D341Med (cell line): ENCODE results near the gene PLPP4.

Experiments
- DNase-seq: peaks from one replicate; pipeline ENCODE4 v3.0.0; 2012; ENCODE audit warnings: low spot score

Gene PLPP4

DNA sequence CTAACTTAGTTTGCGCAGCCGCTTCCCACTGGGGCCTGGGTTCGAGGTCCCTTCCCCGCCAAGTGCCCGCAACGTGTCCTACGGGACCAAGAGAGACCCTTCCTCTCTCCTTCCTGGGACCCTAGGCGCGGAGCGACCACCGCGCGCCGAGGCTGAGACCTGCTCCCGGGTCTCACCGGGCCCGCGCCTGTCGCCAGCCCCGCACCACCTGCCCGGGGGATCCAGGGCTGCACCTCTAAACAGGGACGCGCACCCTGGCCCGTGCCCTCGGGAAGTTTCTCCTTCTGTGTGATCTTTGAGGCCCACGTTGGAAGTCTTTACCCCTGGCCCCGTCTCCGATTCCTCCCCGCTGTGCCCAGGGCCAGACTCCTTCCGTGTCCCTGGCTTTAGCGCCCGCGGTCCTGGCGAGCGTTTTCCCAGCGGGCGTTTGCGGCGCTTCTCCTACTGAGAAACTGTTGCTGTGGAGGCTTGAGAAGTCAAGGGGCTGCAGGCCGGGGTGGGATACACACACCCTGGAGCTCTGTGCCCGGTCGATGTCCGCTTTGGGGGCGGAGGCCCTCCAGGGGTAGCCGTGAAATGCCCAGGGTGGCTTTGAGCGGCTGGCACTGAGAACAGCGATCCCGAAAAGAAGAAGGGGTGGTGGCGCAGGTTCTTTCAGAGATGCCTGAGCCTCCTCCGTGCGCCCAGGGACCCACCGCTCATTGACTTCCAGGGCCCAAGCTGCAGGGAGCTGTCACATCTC is 575 bp downstream of the PLPP4 start:
- DNase-seq = peak; percentile 34

DNA sequence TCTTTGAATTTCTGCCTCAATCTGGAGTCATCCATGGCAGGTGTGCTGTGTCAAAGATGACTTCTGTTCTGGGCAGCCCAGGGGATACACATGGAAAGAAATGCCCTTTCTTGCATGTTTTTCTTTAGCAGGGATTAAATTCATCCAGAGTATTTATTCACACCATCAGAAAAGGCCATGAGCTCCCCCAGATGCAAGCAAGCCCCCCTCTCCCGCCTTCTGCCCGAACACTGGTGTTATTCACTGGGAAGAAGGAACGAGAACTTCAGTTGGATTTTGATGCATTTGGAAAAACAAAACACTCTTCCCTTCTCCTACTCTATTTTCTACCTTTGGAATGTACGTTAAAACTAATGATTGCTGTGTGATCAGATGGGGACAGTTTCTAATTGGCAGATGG is 1.4 kb downstream of the PLPP4 start:
- no peak for DNase-seq

DNA sequence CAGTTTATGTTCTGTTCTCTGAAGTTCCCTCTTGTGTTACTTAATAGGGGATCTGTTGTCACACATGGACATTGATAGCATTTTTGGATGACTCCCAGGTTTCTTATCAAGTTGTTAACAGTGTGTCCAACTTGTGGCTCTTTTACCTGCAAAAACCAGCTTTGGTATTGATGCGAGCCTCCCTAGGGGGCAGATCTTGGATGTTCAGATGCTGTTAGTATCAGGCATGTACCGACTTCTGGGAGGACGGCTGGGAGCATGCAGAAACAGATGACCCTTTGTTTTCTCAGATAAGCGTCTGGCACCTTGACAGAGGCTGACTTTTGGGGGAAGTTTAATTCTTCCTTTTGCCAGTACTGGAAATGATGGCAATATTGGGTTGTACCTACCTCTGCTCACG is 2.2 kb downstream of the PLPP4 start:
- no peak for DNase-seq

DNA sequence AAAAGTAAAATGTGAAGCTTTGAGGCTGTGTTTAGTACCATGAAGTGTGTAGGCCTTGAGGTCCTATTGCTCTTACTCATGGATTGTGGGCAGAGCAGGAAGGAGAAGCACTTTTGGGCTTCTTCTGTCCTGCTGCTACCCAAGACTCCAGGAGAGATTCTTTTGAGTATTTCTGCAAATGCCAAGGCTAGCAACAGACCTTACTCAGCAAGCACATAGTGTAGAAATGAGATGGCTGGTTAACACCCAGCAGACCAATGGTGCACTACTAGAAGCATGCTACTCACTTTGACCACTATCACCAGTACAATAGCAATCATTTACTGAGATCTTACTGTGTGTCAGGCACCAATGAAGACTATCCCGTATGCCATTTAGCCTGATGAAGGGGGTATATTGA is 3.2 kb downstream of the PLPP4 start:
- DNase-seq = no peak

DNA sequence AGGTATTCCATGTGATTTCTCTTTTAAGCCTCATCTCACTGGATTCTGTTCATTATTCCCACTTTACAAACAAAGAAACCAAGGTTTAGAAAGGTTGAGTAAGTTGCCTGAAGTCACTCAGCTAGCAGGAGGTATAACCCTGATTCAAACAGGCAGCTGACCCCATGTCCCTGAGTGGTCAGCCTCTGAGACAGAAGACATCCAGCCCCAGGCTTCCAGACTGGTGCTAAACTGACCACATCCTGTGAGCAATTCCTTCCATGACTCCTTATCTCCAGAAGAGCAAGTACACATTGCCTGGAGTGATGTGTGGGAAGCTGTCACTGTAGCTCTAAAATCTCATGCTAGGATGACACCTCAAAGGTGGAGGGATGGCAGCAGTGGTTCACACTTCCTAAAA is 3.7 kb downstream of the PLPP4 start:
- DNase-seq = no peak

DNA sequence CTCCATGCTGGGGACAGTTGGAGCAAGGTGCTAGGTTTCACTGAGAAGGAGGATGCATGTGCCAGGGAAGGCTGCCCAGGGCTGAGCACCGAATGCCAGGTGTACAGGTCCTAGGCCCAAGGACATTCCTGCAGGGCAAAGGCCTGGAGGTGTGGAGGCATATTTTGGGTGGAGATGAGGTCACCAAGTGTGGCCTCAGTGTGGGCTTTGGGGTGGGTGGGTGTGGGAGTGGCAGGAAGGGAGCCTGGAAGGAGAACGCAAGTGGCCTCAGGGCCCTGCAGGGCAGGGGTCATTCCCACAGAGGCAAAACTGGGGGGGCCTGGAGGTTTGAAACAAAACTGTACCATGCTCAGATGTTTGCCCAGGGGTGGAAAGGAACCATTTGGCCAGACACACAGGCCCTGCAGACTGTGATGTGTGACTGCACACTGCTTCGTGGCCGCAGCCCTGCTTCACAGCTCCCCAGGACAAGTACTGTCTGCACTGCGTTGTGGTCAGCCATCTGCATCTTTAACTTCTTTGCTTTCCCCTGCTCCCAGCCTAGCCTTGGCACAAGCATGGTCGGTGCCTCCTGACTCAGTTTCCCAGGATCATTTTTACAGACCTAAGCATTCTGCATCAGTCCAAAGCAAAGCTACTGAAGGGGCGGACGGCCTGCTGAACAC is 5.1 kb downstream of the PLPP4 start:
- no peak for DNase-seq

DNA sequence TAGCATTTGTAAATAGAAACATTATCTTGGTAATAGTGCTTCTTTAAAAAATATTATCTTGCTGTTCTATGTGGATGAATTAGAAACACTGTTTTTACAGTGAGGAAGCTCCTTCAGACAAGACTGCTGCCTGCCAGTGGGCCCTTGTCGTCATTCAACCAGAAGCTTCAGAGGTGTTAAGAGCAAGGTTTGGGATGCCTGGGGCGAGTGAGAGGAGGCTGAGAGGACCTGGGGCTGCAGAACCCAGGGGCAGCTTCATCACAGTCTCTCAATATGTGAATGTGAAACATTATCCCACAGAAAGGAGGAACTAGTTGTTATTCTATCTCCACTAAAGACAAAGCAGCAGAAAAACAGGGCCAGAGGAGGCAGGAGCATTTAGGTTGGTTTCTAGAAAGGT is 8.1 kb downstream of the PLPP4 start:
- DNase-seq = no peak

DNA sequence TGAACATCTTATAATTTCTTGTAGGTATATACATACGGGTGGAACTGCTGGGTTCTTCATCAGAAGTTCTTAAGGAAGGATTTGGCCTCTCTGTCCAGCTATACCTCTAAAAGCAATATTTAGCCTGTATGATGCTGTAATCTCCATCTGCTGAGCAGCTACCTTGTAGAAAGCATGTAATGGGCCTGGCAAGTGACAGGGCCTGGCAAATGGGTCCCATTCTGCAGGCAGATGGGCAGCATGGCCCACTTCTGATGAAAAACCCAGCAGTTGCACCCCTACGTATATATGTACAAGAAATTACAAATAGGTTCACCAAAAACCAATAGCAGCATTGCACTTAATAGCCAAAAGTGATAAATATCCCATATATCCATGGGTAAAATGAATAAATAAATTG is 9.0 kb downstream of the PLPP4 start:
- no peak for DNase-seq

DNA sequence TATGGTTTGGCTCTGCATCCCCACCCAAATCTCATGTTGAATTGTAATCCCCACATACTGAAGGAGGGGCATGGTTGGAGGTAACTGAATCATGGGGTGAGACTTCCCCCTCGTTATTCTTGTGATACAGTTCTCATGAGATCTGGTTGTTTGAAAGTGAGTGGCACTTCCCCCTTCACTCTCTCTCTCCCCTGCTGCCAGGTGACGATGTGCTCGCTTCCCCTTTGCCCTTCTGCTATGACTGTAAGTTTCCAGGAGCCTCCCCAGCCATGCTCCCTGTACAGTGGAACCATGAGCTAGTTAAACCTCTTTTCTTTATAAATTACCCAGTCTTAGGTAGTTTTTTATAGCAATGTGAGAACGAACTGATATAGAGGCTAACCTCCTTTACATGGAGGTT is 16.6 kb downstream of the PLPP4 start:
- no peak for DNase-seq

DNA sequence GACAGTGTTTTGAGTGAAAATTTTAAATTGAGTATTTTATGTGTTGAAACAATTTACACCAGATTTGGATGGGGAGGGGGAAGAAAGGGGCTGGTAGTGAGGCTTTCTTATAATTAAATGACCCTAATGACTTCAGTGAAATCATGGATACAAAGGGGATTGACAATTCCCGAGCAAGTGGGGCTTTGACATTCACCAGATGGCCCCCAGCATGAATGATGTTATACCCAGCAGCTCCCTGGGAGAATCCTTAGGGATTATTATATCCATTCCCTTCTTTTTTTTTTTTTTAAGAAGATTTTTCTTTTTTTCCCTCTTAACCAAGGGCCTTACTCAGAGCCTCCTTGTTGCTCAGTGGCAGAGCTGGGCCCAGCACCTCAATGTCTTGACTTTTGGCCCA is 17.9 kb downstream of the PLPP4 start:
- no peak for DNase-seq

DNA sequence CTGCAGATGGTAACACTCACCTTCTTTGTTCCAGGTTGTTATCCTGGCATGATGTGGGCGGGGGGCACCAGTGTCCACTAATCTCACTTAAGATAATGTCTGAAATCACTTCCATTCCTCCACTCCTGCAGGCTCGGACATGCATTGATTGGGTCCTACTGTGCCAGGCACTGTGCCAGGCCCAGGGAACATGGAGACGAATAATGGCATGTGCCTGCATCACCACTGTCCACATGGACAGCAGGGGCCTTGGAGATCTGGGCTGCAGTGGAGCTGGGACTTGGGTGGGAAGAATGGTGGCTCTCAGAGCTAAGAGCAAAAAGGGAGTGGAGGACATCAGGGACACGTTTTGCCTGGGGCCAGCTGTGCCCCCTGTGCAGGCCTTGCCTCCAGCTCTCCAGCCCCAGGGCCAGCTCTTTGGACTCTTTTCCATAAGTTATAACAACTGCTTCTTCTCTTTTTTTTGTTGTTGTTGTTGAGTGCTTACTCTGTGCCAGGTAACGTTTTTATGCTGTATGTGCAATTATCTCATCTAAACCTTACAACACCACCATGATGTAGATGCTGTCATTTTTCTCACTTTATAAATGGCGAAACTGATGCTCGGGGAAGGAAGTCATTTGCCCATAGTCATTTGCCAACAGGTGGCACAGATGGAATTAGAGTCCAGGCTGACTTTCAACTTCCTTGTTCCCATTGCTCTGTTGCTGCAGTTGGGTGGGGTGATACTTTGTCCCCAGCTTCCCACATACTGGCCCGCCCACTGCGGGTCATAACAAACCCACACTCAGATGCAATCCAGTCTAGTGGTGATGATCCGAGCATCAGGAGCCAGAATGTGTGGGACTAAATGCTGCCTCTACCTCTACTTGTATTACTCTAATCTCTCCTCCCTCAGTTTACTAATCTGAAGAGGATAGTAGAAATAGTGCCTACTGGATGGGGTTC is 19.1 kb downstream of the PLPP4 start:
- DNase-seq = no peak

DNA sequence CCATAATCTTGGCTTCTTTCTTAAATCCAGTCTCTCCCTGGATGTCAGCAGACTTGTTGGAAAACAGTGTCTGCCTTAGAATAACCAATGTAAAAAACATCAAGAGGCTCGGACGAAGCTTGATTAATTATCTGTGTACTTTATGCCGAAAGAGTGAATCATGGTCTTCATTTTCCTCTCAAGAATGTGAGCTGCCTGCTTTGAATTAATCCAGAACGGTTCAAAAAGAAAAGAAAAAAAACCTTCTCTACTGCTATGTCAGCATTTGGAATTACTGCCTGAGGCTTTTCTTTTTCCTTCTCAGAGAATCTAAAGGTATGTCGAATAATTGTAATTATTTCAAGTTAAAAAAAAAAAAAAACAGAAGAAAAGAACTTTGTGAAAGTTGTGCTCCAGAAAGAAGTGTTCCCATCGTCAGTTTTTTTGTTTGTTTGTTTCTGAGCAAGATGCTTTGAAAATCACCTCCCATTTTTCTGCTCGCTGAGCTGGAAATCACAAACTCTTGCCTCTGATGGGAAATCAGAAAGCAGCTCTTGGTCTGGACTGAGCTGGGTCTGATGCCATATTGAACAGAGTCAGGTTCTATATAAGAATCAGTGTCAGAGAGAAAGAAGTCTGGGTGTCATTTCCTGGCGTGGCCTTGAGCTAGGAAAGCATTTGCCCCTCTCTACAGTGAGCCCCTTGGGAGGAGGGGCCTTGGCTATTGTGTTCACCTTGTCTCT is 20.2 kb downstream of the PLPP4 start:
- no peak for DNase-seq

DNA sequence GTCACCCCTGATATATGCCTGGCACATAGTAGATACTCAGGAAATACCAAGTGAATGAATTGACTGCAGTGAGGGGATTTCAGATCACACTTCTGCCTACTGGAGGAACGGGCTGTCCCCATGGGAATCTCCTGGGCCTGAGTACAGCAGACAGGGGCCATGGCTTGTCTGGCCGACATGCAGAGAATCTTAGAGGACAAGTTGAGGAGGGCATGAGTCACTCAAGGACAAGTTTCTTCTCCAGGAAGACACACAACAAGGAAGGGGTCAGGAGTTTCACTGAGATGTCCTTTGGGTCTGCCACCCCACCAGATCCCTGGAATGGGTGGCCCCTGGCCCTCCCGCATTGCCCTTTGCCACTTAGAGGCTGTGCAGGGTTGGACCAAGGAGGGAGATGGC is 20.7 kb downstream of the PLPP4 start:
- no peak for DNase-seq

DNA sequence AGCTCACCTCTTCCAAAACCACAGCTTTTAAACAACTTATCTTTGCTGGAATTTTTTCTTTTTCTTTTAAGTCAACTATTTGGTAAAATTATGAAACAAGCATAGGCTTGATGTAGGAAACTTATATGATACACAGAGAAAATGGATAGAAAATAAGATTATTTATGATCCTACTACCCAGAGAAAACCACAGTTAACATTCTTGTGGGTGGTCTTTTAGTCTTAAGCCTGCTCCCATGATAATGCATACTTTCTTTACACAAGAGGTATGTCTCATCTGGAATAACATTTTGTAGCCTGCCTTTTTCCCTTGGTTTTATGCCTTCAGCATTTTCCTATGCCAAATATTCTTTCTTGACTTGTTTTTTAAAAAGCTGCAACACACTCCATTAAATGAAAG is 21.4 kb downstream of the PLPP4 start:
- no peak for DNase-seq

DNA sequence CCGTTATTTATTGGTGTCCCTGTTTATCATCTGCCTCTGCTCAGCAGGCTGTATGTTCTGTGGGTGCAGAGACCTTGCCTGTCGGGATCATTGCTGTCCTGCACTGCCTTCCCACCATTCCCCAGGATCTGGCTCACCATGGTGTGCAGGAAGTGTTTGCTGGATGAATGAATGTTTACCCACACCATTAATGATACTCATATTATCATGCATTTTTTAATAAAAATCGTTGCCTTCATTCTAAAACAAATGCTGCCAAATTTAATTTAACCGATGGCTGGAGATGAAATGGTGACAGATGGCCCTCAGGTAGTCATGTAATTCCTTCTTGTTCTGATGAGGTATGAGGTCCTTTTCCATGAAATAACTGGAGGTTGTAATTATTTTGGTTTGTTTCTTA is 22.5 kb downstream of the PLPP4 start:
- no peak for DNase-seq

DNA sequence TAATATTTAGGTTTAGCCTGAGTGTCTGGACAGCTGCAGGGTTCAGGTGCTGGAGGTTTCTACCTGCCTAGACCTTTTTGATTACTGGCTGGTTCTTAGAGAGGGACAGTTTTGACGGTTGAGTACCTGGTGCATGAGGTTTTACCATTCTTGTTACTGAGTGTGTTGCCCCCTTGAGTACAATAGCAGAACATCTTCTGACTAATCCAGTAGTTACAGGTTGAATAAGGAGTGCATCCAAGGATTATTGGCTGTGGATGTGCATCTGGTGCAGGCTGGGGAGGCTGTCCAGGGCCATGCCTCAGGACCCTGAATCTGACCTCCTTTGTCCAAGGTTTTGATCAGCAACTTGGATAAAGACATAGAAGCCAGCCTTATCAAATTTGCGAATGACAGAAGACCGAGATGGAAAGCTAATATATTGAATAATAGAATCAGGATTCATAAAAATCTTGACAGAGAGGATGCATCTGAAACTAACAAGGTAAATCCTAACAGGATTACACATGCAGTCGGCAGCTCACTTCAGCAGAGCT is 23.1 kb downstream of the PLPP4 start:
- no peak for DNase-seq

DNA sequence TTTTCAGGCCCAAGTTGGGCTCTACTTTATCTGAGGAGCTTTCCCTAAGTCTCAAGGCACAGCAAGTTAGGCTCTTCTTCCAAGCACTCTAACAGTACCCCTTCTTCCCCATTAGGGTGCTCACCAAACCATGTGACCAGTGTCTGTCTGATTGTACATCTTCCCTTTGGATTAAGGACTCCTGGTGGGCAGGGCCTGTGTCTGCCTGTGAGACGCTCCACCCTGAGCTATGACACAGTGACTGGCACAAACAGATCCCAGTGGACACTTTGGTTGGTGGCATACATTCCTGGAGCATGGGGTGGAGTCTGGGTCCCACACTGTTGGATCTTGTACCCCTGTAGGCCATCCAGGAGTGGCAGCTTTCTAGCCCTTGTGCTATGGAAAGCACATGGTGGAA is 23.8 kb downstream of the PLPP4 start:
- DNase-seq = no peak

DNA sequence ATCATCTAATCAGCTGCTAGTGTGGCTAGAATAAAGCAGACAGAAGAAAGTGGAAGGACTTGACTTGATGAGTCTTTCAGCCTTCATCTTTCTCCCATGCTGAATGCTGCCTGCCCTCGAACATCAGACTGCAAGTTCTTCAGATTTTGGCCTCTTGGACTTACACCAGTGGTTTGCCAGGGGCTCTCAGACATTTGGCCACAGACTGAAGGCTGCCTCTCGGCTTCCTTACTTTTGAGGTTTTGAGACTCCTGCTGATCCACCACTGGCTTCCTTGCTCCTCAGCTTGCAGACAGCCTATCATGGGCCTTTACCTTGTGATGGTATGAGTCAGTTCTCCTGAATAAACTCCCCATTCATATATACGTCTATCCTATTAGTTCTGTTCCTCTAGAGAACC is 26.0 kb downstream of the PLPP4 start:
- no peak for DNase-seq

DNA sequence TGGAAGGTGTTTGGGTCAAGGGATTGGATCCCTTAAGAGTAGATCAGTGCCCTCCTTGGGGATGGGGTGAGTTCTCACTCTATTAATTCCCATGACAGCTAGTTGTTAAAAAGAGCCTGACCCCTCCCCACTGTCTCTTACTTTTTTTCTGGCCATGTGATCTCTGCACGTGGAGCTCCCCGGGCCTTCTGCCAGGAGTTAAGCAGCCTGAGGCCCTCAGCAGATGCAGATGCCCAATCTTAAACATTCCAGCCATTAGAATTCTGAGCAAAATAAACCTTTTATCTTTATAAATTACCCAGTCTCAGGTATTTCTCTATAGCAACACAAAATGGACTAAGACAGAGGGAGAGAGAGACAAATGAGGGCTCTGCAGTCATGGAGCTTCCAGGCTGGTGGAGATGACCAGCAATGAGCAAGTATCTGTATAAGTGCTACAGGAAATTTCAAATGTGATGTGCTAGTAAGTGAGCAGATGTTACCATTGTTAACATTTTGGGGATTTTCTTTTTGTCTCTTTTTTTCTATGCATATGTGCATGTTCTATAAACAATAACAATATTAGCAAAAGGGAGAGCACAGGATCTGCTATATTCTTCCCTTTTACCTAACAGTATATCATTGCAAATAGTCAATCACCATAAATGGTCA is 26.7 kb downstream of the PLPP4 start:
- no peak for DNase-seq

DNA sequence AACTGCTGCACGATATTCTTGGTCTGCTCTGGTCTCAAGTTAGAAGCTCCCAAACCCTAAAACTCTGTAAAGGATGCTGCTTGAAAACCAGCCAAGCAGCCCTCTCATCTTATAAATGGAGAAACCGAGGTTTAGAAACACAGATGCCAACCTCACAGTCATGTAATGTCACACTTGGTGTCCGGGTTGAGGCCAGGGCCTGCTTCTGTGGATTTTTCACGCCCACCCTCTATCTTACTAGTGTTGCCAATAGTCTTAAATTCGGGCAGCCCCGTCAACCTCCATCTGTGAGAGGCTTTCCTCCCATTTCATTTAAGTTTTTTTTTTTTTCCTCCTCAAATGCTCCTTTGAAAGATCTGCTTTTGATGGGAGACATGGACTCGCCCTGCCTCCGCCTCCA is 28.9 kb downstream of the PLPP4 start:
- DNase-seq = no peak

DNA sequence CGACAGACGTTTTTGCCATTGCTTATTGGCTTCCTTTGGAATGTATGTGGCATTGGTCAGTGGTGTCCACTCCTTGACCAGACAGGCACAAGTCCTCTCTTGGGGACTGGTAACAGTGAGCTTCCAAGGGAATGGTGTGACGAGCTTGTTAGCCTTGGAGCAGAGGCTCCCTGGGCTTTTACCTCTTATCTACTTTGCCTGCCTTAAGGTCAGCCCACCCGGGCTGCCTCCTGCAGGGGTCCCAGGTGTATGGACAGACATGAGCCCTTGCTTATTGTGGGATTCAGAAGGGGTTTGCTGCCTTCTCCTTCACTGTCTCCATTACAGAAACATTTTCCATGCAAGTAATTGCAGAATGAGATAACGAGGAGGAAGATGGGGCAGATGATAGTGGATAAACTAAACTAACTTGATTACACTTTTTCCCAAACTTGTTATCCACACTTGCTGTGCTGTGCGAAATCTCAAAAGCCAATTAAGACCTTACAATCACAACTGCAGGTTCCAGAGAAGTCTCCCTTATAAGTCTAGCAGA is 29.7 kb downstream of the PLPP4 start:
- no peak for DNase-seq
